ENCODE measurements around the gene MRPS31. TPM values are rescaled to one million over a fixed set of nuclear protein-coding genes. Genes with fewer than 3 reads are reported as not detected.

The MRPS31 gene
- total RNA-seq, 1 donor from 2014 or later = 15.1 TPM

DNA sequence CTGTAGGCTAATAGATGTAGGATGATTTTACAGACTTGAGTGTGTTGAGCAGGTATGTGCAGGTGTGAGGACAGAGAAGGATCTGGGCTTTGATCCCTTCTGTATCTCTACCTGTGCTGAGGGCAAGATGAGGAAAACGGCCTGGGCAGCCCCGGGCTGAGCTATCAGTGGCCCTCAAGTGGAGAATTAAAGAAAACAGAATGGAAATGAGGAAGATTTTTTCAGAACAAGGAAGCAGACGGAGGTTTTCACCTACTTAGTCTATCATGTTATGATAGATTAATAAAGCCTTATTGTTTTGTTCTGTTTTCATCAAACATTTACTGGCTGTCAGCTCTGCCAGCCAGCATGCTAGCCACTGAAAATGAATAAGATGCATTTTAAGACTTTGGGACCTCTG is 82.2 kb downstream of the MRPS31 start:
- H3K4me3 Mint-ChIP-seq (ENCODE audit: unreplicated experiment) = no peak overlapping the region
- DNase-seq (ENCODE audit: low read depth) = no peak
- H2AFZ ChIP-seq (ENCODE audit: low read depth, low read length) = no peak overlapping the region

DNA sequence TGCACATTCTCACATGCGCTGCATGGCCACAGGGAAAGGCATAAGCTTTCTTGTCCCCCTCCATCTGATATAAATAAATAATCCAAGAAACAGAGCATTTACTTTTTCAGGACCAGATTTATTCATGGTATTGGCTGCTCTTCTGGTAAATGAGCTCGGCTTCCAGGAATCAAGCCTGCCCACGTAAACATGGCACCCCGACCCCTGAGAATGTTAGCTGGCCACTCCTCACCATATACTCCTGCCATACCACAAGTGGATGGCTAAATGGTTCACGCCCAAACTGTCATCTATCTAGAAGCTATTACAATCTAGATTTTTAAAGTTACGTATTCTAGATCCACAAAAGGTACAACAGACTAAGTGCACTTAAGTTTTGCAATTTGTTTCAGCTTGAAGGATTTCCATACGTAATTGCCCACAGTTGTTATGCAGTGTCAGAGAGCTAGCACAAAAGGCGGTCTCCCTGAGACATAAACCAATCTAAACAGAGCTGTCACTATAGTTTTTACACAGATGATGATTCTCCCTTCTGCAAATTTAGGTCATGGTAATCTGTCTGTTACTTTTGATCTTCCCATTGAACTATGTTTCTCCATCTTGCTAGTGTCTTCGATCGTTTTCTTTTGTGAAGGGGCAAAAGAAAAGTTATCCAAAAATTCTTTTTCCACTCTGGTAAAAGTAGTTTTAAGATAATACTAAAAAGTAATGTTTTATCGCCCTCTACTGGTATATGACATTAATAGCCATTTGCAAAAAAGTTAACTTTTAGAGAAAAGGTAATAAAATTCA is 88.3 kb downstream of the MRPS31 start:
- Mint-ChIP-seq H3K36me3 (ENCODE audit: low read depth, unreplicated experiment) (no peaks in the 10 kb centered on the region), H3K27ac (ENCODE audit: unreplicated experiment) (no peak overlapping the region), H3K4me1 (ENCODE audit: low read depth, unreplicated experiment) (peaks cover 11% of the 10 kb centered on the region), H3K4me3 (ENCODE audit: unreplicated experiment) (no peak overlapping the region), H3K27me3 (ENCODE audit: low read depth, unreplicated experiment) (peaks cover 2% of the 10 kb centered on the region), H3K9me3 (ENCODE audit: unreplicated experiment) (no peaks in the 10 kb centered on the region)
- Histone ChIP-seq H4K20me1 (ENCODE audit: insufficient read depth, low read length) (no peaks in the 10 kb centered on the region), H3K4me2 (ENCODE audit: low read length) (peak overlapping the region; percentile 40), H3K27me3 (ENCODE audit: insufficient read depth, low read length) (no peaks in the 10 kb centered on the region), H3K9me3 (ENCODE audit: insufficient read depth, low read depth, low read length) (no peaks in the 10 kb centered on the region), H3K79me2 (ENCODE audit: insufficient read depth, low read length) (no peaks in the 10 kb centered on the region), H3K36me3 (ENCODE audit: insufficient read depth, low read length) (no peaks in the 10 kb centered on the region), H3K4me1 (ENCODE audit: insufficient read depth, low read length) (no peaks in the 10 kb centered on the region), H3K9ac (ENCODE audit: low read length) (no peak overlapping the region), H3K27ac (ENCODE audit: low read depth, low read length) (no peak overlapping the region), H3K4me3 (ENCODE audit: insufficient read depth, low read depth, low read length) (no peak overlapping the region), H2AFZ (ENCODE audit: low read depth, low read length) (no peak overlapping the region)
- TF ChIP-seq, protein P1, sequence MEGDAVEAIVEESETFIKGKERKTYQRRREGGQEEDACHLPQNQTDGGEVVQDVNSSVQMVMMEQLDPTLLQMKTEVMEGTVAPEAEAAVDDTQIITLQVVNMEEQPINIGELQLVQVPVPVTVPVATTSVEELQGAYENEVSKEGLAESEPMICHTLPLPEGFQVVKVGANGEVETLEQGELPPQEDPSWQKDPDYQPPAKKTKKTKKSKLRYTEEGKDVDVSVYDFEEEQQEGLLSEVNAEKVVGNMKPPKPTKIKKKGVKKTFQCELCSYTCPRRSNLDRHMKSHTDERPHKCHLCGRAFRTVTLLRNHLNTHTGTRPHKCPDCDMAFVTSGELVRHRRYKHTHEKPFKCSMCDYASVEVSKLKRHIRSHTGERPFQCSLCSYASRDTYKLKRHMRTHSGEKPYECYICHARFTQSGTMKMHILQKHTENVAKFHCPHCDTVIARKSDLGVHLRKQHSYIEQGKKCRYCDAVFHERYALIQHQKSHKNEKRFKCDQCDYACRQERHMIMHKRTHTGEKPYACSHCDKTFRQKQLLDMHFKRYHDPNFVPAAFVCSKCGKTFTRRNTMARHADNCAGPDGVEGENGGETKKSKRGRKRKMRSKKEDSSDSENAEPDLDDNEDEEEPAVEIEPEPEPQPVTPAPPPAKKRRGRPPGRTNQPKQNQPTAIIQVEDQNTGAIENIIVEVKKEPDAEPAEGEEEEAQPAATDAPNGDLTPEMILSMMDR (IDR thresholded peaks at IDR 0.05; ENCODE audit: insufficient read depth, low read depth, low read length) = peak; percentile 54
- TF ChIP-seq EZH2 (IDR thresholded peaks at IDR 0.05; ENCODE audit: insufficient read depth, low read length) = no peak
- FAIRE-seq (no peak), DNase-seq (ENCODE audit: low read depth) (peak; percentile 17)

More for the DNA sequence above, 82.2 kb downstream of the MRPS31 start:
- Mint-ChIP-seq H3K27me3 (ENCODE audit: low read depth, unreplicated experiment) (peaks cover 4% of the 10 kb centered on the region), H3K9me3 (ENCODE audit: unreplicated experiment) (peaks cover 1% of the 10 kb centered on the region), H3K4me1 (ENCODE audit: low read depth, unreplicated experiment) (peaks cover 3% of the 10 kb centered on the region), H3K36me3 (ENCODE audit: low read depth, unreplicated experiment) (peaks cover 3% of the 10 kb centered on the region), H3K27ac (ENCODE audit: unreplicated experiment) (no peak overlapping the region)
- H3K4me3 ChIP-seq (ENCODE audit: insufficient read depth, low read depth, low read length) = no peak overlapping the region
- H3K27ac ChIP-seq (ENCODE audit: low read depth, low read length) = no peak overlapping the region
- H3K9me3 ChIP-seq (ENCODE audit: insufficient read depth, low read depth, low read length) = no peaks in the 10 kb centered on the region
- no peaks in the 10 kb centered on the region for H3K27me3 ChIP-seq (ENCODE audit: insufficient read depth, low read length)
- no peaks in the 10 kb centered on the region for H3K4me1 ChIP-seq (ENCODE audit: insufficient read depth, low read length)
- TF ChIP-seq EZH2 (IDR thresholded peaks at IDR 0.05; ENCODE audit: insufficient read depth, low read length) = no peak
- TF ChIP-seq, protein P1 (IDR thresholded peaks at IDR 0.05; ENCODE audit: insufficient read depth, low read depth, low read length) = no peak
- no peak for FAIRE-seq
- no peak overlapping the region for H3K4me2 ChIP-seq (ENCODE audit: low read length)
- H3K79me2 ChIP-seq (ENCODE audit: insufficient read depth, low read length) = no peaks in the 10 kb centered on the region
- no peaks in the 10 kb centered on the region for H4K20me1 ChIP-seq (ENCODE audit: insufficient read depth, low read length)
- H3K9ac ChIP-seq (ENCODE audit: low read length) = no peak overlapping the region
- H3K36me3 ChIP-seq (ENCODE audit: insufficient read depth, low read length) = no peaks in the 10 kb centered on the region

Data from astrocyte (in vitro differentiated cells and primary cell).